ENCODE data around the gene CEP112. TPM values are rescaled to one million over a fixed set of nuclear protein-coding genes. Genes with fewer than 3 reads are reported as not detected.

Gene CEP112
- total RNA-seq, 1 donor from 2014 or later: 9.7 TPM

GRCh38 chr17:65665966-65666365, 526.0 kb downstream of the CEP112 start:
- no peak overlapping the region for H3K9ac ChIP-seq
- Mint-ChIP-seq H3K4me3 (no peak overlapping the region), H3K4me1 (peaks cover 38% of the 10 kb centered on the region), H3K9me3 (no peaks in the 10 kb centered on the region), H3K36me3 (peaks cover 26% of the 10 kb centered on the region), H3K27me3 (ENCODE audit: insufficient read depth, low read depth) (peaks cover 6% of the 10 kb centered on the region), H3K27ac (no peak overlapping the region)
- H3K27me3 ChIP-seq: no peaks in the 10 kb centered on the region
- no peak overlapping the region for H2AFZ ChIP-seq (replicated peaks)
- no peaks in the 10 kb centered on the region for H3K36me3 ChIP-seq
- peaks cover 31% of the 10 kb centered on the region for H3K4me1 ChIP-seq
- H3K9me3 ChIP-seq (ENCODE audit: low read depth): no peaks in the 10 kb centered on the region
- no peak overlapping the region for H3K27ac ChIP-seq
- no peaks in the 10 kb centered on the region for H3K79me2 ChIP-seq (ENCODE audit: low read depth)
- no peak for TF ChIP-seq EZH2 (IDR thresholded peaks at IDR 0.05)
- TF ChIP-seq EZH2phosphoT487 (IDR thresholded peaks at IDR 0.05): no peak
- TF ChIP-seq CTCF (IDR thresholded peaks at IDR 0.05): no peak
- H3K4me2 ChIP-seq: peak overlapping the region; percentile 64
- H4K20me1 ChIP-seq (ENCODE audit: low read depth): no peaks in the 10 kb centered on the region
- peaks cover 15% of the 10 kb centered on the region for H3F3A ChIP-seq (ENCODE audit: low read depth)
- DNase-seq (ENCODE audit: low spot score): no peak
- H3K4me3 ChIP-seq: no peak overlapping the region

- TF ChIP-seq CTCF (IDR thresholded peaks at IDR 0.05): no peak
- no peak for TF ChIP-seq EZH2 (IDR thresholded peaks at IDR 0.05)
- no peak for TF ChIP-seq EZH2phosphoT487 (IDR thresholded peaks at IDR 0.05)
These were observed 527.2 kb downstream of the CEP112 start for GRCh38 chr17:65664696-65665095.

GRCh38 chr17:65664266-65664665, 527.7 kb downstream of the CEP112 start:
- H2AFZ ChIP-seq (replicated peaks): no peak overlapping the region
- no peaks in the 10 kb centered on the region for H3K9me3 ChIP-seq (ENCODE audit: low read depth)
- peaks cover 6% of the 10 kb centered on the region for H3K27me3 Mint-ChIP-seq (ENCODE audit: insufficient read depth, low read depth)
- H3K36me3 Mint-ChIP-seq: peaks cover 24% of the 10 kb centered on the region
- no peak for TF ChIP-seq EZH2phosphoT487 (IDR thresholded peaks at IDR 0.05)
- no peak for TF ChIP-seq EZH2 (IDR thresholded peaks at IDR 0.05)
- TF ChIP-seq CTCF (IDR thresholded peaks at IDR 0.05): no peak
- H3K4me1 ChIP-seq: peaks cover 25% of the 10 kb centered on the region
- H3K9ac ChIP-seq: no peak overlapping the region
- H3K79me2 ChIP-seq (ENCODE audit: low read depth): no peaks in the 10 kb centered on the region
- no peaks in the 10 kb centered on the region for H3K9me3 Mint-ChIP-seq
- no peak for DNase-seq (ENCODE audit: low spot score)
- H3K4me3 Mint-ChIP-seq: no peak overlapping the region
- no peaks in the 10 kb centered on the region for H4K20me1 ChIP-seq (ENCODE audit: low read depth)
- H3F3A ChIP-seq (ENCODE audit: low read depth): peaks cover 15% of the 10 kb centered on the region
- H3K27ac ChIP-seq: no peak overlapping the region
- no peak overlapping the region for H3K4me2 ChIP-seq
- peaks cover 35% of the 10 kb centered on the region for H3K4me1 Mint-ChIP-seq
- no peaks in the 10 kb centered on the region for H3K36me3 ChIP-seq
- H3K27ac Mint-ChIP-seq: no peak overlapping the region
- H3K27me3 ChIP-seq: no peaks in the 10 kb centered on the region
- no peak overlapping the region for H3K4me3 ChIP-seq

More at GRCh38 chr17:65664696-65665095, 527.2 kb downstream of the CEP112 start:
- Histone ChIP-seq H3K4me3 (no peak overlapping the region), H4K20me1 (ENCODE audit: low read depth) (no peaks in the 10 kb centered on the region), H3K9ac (no peak overlapping the region), H3K36me3 (no peaks in the 10 kb centered on the region), H3K27ac (no peak overlapping the region), H3K4me2 (no peak overlapping the region), H3K4me1 (peaks cover 25% of the 10 kb centered on the region), H3F3A (ENCODE audit: low read depth) (peaks cover 15% of the 10 kb centered on the region), H3K79me2 (ENCODE audit: low read depth) (no peaks in the 10 kb centered on the region), H3K9me3 (ENCODE audit: low read depth) (no peaks in the 10 kb centered on the region), H3K27me3 (no peaks in the 10 kb centered on the region), H2AFZ (replicated peaks) (no peak overlapping the region)
- peaks cover 34% of the 10 kb centered on the region for H3K4me1 Mint-ChIP-seq
- H3K9me3 Mint-ChIP-seq: no peaks in the 10 kb centered on the region
- DNase-seq (ENCODE audit: low spot score): no peak
- no peak overlapping the region for H3K27ac Mint-ChIP-seq
- peaks cover 8% of the 10 kb centered on the region for H3K27me3 Mint-ChIP-seq (ENCODE audit: insufficient read depth, low read depth)
- no peak overlapping the region for H3K4me3 Mint-ChIP-seq
- H3K36me3 Mint-ChIP-seq: peaks cover 26% of the 10 kb centered on the region

Data from neural progenitor cell (in vitro differentiated cells).